Measurements from ENCODE around the gene IDH3B. TPM values are rescaled to one million over a fixed set of nuclear protein-coding genes. Genes with fewer than 3 reads are reported as not detected.

IDH3B gene
- total RNA-seq, result 103 TPM

DNA sequence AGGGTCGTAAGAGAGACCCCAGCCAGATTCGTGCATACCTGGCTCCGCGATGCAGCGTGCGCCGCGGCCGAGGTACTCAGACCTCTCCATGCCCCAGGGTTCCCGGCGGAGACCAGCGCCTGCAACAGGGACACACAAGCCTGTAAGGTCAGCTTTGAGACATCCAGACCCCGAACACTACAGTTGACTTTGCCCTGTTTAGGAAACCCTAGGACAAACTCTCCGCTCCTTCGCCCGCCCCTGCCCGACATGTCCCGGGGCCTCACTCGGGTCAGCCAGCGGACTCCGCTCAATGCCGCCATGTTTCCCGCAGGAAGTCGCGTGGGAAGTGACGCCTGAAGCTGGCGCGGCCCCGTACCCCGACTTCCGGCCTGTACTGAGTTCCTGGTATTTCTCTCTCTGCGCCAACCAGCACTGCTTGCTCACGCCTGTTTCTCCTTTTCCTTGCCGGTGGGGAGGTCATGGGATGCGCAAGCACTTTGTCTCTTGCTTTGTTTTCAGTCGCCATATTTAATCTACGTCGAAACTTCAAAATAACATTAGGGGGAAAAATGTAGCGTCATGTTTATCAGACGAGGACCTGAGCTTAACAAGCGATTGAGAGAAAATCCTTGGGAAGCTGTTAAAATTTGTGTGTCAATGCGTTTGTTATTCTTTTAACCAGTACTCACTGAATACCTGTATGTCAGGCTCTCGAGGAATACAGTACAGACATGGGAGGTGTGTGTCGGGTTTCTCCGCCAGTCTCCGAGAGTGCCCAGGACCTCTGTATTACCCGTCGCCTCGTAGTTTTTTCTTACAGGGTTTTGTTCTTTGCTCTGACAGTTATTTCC lies at the start of gene IDH3B:
Gene IDH3B, minus strand, starts transcription at position 330 of the 833 bp plus-strand sequence. Its CDS starts 28 bp downstream, at position 302.
- Histone ChIP-seq H3K27me3 (ENCODE audit: insufficient read depth, low read length) (no peaks in the 10 kb centered on the region), H3K4me3 (ENCODE audit: low read length) (peak within 1 kb of the TSS; percentile 80), H3K9me3 (ENCODE audit: low read depth, low read length) (no peaks in the 10 kb centered on the region)

GRCh38 chr20:2713285-2713684 lies 49.3 kb upstream of the IDH3B start:
- H3K27me3 ChIP-seq (ENCODE audit: insufficient read depth, low read length), result peaks cover 4% of the 10 kb centered on the region
- no peak overlapping the region for H3K4me3 ChIP-seq (ENCODE audit: low read length)
- H3K9me3 ChIP-seq (ENCODE audit: low read depth, low read length), result no peaks in the 10 kb centered on the region
- no peaks in the 10 kb centered on the region for H3K4me1 ChIP-seq (ENCODE audit: insufficient read depth, low read length)

More for the DNA sequence above, at the start of gene IDH3B:
- peaks cover 16% of the 10 kb centered on the region for H3K4me1 ChIP-seq (ENCODE audit: insufficient read depth, low read length)

- no peaks in the 10 kb centered on the region for H3K9me3 ChIP-seq (ENCODE audit: low read depth, low read length)
- no peak overlapping the region for H3K4me3 ChIP-seq (ENCODE audit: low read length)
- no peaks in the 10 kb centered on the region for H3K4me1 ChIP-seq (ENCODE audit: insufficient read depth, low read length)
- H3K27me3 ChIP-seq (ENCODE audit: insufficient read depth, low read length), result peaks cover 4% of the 10 kb centered on the region
These were observed 45.4 kb upstream of the IDH3B start for GRCh38 chr20:2709205-2709981.

DNA sequence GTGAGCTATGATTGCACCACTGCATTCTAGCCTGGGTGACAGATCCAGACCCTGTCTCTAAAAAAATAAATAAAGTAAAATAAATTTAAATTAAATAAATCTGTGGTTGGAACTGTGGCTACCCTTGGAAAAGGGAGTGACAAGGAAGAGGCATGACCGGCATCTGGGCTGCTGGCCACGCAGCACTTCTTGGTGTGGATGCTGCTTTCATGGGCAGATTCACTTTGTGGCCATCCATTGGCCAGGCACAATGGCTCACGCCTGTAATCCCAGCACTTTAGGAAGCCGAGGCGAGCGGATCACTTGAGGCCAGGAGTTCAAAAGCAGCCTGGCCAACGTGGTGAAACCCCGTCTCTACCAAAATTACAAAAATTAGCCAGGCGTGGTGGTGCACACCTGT lies 44.6 kb upstream of the IDH3B start:
- H3K4me3 ChIP-seq (ENCODE audit: low read length), result no peak overlapping the region
- H3K27me3 ChIP-seq (ENCODE audit: insufficient read depth, low read length), result peaks cover 4% of the 10 kb centered on the region
- no peaks in the 10 kb centered on the region for H3K4me1 ChIP-seq (ENCODE audit: insufficient read depth, low read length)
- no peaks in the 10 kb centered on the region for H3K9me3 ChIP-seq (ENCODE audit: low read depth, low read length)

DNA sequence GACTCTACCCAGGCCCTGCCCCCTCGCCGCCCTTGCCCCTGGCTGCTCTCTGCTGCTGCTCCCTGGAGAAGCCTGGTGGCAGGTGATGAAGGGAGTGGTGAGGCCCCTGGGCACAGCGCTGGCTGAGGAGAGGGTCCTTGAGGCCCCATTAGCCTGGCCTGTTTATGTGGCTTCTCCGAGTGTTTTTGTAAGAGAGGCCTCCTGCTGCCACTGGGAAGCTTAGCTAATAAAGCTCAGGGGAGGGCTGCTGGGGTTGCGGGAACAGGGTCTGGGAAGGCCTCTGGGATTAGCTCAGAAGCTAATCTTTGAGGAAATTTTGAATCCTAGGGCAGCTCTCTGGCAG lies 44.0 kb upstream of the IDH3B start:
- H3K27me3 ChIP-seq (ENCODE audit: insufficient read depth, low read length), result peaks cover 4% of the 10 kb centered on the region
- no peaks in the 10 kb centered on the region for H3K9me3 ChIP-seq (ENCODE audit: low read depth, low read length)
- no peaks in the 10 kb centered on the region for H3K4me1 ChIP-seq (ENCODE audit: insufficient read depth, low read length)
- no peak overlapping the region for H3K4me3 ChIP-seq (ENCODE audit: low read length)

DNA sequence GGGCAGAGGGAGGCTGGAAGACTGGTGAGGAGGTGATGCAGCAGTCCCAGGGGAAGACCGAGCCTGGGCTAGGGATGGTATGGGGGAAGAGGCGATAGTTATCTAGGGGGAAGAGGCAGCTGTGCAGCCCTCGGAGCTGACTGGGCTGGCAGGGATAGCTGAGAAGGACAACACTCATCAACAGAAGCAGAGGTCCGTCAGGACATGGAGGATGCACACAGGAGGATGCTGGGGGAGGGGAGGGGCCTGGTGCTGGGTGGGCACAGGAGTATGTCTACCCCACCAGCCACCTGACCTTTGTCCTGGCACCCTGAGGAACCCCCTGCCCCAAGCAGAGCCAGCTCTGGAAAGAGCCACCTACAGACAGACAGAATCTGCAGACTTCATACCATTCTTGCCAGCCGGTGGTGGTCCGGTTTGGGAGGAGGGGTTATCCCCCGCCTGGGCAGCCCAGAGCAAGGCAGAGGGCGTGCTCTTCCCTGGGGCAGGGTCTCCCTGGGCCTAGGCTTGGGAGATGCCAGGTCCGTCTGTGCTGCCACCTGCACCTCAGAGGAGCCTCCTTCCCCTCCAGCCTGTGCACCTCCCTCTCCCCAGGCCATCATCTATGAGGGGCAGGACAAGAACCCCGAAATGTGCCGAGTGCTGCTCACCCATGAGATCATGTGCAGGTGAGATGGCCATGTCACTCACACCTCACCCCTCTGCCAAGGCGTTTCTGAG lies 43.5 kb upstream of the IDH3B start:
- Histone ChIP-seq H3K27me3 (ENCODE audit: insufficient read depth, low read length) (peaks cover 4% of the 10 kb centered on the region), H3K4me3 (ENCODE audit: low read length) (no peak overlapping the region), H3K4me1 (ENCODE audit: insufficient read depth, low read length) (no peaks in the 10 kb centered on the region), H3K9me3 (ENCODE audit: low read depth, low read length) (no peaks in the 10 kb centered on the region)

- H3K4me1 ChIP-seq (ENCODE audit: insufficient read depth, low read length), result no peaks in the 10 kb centered on the region
- no peaks in the 10 kb centered on the region for H3K9me3 ChIP-seq (ENCODE audit: low read depth, low read length)
- H3K27me3 ChIP-seq (ENCODE audit: insufficient read depth, low read length), result peaks cover 4% of the 10 kb centered on the region
- no peak overlapping the region for H3K4me3 ChIP-seq (ENCODE audit: low read length)
These were observed 42.8 kb upstream of the IDH3B start for GRCh38 chr20:2706688-2707352.

- no peaks in the 10 kb centered on the region for H3K9me3 ChIP-seq (ENCODE audit: low read depth, low read length)
- H3K4me1 ChIP-seq (ENCODE audit: insufficient read depth, low read length), result no peaks in the 10 kb centered on the region
- H3K4me3 ChIP-seq (ENCODE audit: low read length), result no peak overlapping the region
- H3K27me3 ChIP-seq (ENCODE audit: insufficient read depth, low read length), result no peaks in the 10 kb centered on the region
These were observed 42.1 kb upstream of the IDH3B start for GRCh38 chr20:2705931-2706645.

- Histone ChIP-seq H3K4me3 (ENCODE audit: low read length) (no peak overlapping the region), H3K4me1 (ENCODE audit: insufficient read depth, low read length) (no peaks in the 10 kb centered on the region), H3K9me3 (ENCODE audit: low read depth, low read length) (no peaks in the 10 kb centered on the region), H3K27me3 (ENCODE audit: insufficient read depth, low read length) (no peaks in the 10 kb centered on the region)
These were observed 39.9 kb upstream of the IDH3B start for GRCh38 chr20:2703716-2704475.

DNA sequence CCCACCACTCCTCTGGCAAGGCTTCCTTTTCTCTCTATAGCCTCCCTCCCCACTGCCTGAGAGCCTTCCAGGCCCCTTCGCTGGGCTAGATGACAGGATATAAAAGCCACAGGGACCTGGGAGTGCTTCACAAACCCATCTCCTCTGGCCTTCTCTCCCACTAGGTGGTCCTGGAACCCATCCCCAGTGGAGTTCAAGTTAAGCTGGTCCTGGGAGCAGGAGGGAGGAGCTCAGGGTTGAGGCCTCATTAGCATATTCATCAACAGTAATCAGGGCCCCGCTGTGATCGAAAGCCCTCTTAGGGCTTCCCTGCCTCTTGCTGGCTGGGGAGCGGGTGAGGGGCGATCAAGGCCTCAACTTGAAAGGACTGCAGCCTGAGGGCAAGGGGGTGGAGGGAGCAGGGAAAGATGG lies 37.7 kb upstream of the IDH3B start:
- no peaks in the 10 kb centered on the region for H3K9me3 ChIP-seq (ENCODE audit: low read depth, low read length)
- H3K4me3 ChIP-seq (ENCODE audit: low read length), result no peak overlapping the region
- no peaks in the 10 kb centered on the region for H3K4me1 ChIP-seq (ENCODE audit: insufficient read depth, low read length)
- H3K27me3 ChIP-seq (ENCODE audit: insufficient read depth, low read length), result peaks cover 2% of the 10 kb centered on the region

DNA sequence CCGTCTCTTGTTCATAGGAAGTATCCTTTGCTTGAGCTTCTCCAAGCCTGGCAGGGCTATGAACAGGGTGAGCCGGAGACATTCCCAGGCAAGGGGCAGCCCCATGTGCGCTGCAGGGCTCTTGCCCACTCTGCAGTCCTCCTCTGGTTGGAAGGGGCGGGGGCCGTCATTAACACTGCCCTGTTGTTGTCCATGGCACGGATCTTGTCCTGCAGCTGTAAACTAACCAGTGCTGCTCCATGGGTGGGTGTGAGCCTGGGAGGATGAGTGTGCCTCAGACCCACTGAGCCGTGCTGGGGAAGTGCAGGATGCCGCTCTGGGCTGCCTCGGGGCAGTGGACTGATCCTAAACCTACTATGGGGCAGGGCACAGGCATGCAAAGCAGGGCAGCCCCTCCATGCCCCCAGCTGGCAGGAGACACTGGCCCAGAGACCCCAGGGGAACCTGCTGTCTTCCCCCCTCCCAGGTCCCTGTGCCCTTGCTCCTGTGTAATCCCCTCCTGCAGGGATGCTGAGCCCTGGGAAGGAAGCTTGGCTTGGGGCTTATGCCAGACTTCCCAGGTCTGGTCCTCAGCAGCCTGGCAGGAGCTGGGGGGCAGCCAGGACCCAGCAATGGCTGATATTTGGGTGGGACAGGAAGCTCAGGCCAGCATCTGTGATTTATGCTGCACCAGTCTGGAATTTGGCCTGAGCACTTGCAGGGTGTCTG lies 37.1 kb upstream of the IDH3B start:
- H3K27me3 ChIP-seq (ENCODE audit: insufficient read depth, low read length), result peaks cover 6% of the 10 kb centered on the region

GRCh38 chr20:2699775-2700413 lies 35.9 kb upstream of the IDH3B start:
- H3K4me3 ChIP-seq (ENCODE audit: low read length), result no peak overlapping the region
- H3K9me3 ChIP-seq (ENCODE audit: low read depth, low read length), result no peaks in the 10 kb centered on the region
- H3K4me1 ChIP-seq (ENCODE audit: insufficient read depth, low read length), result no peaks in the 10 kb centered on the region
- H3K27me3 ChIP-seq (ENCODE audit: insufficient read depth, low read length), result peaks cover 17% of the 10 kb centered on the region

More for the DNA sequence above, 37.1 kb upstream of the IDH3B start:
- Histone ChIP-seq H3K4me3 (ENCODE audit: low read length) (no peak overlapping the region), H3K9me3 (ENCODE audit: low read depth, low read length) (no peaks in the 10 kb centered on the region), H3K4me1 (ENCODE audit: insufficient read depth, low read length) (no peaks in the 10 kb centered on the region)

GRCh38 chr20:2698912-2699311 lies 34.9 kb upstream of the IDH3B start:
- Histone ChIP-seq H3K9me3 (ENCODE audit: low read depth, low read length) (no peaks in the 10 kb centered on the region), H3K4me1 (ENCODE audit: insufficient read depth, low read length) (peaks cover under 1% of the 10 kb centered on the region), H3K27me3 (ENCODE audit: insufficient read depth, low read length) (peaks cover 27% of the 10 kb centered on the region), H3K4me3 (ENCODE audit: low read length) (no peak overlapping the region)

Measured in mononuclear cell (primary cell).